B cell (primary cell): ENCODE results near the gene LAMA4. TPM values are rescaled to one million over a fixed set of nuclear protein-coding genes. Genes with fewer than 3 reads are reported as not detected.

Source experiments
- ATAC-seq: fragments of 200-7000 bp; cut with Tn5 transposase; one replicate; pipeline ENCODE4 v1.10.0; 2021; ENCODE audit warnings: low read depth, mild to moderate bottlenecking, moderate number of reproducible peaks, moderate library complexity
- CTCF ChIA-PET: fragments of 350-600 bp; sonication (Branson Sonifier 250); formaldehyde crosslinking; loops from one replicate; lab custom pipeline; 2021; ENCODE audit warnings: antibody characterized with exemption, inconsistent platforms; lab: Charles Lee
- POLR2A ChIA-PET: fragments of 350-600 bp; sonication (Branson Sonifier 250); formaldehyde crosslinking; loops from one replicate; lab custom pipeline; 2021; ENCODE audit warnings: antibody characterized with exemption; lab: Charles Lee
- DNase-seq: peaks from one replicate; pipeline ENCODE4 v3.0.0; 2013
- H2AFZ ChIP-seq: 2 replicates; pipeline ENCODE4 v1.6.1; 2012; ENCODE audit warnings: mild to moderate bottlenecking, low read depth, low read length; ENCODE audit not compliant: insufficient read depth, poor library complexity, severe bottlenecking
- H3K27ac ChIP-seq, 2 donors: 1 replicate in 1 of 2; 2 replicates in 1 of 2; pipeline ENCODE4 v1.5.1; 2012 to 2013; ENCODE audit warnings: low read length in 2 of 2, mild to moderate bottlenecking in 2 of 2, moderate library complexity in 1 of 2
- H3K27me3 ChIP-seq, 4 experiments: fragments of 200-600 bp in 1 of 4; sonication (generic) in 1 of 4; replicated peaks in 1 of 4; 1 replicate in 2 of 4; 2 replicates in 2 of 4; pipeline versions ENCODE4 v1.6.1 to v1.7.0; 2013 to 2016; ENCODE audit warnings: low read length in 3 of 4, mild to moderate bottlenecking in 2 of 4, mixed read lengths in 1 of 4, moderate library complexity in 1 of 4; ENCODE audit not compliant: insufficient read depth in 4 of 4, control insufficient read depth in 3 of 4; ENCODE audit errors: control extremely low read depth in 1 of 4
- H3K36me3 ChIP-seq, 2 experiments: replicated peaks in 1 of 2; 1 replicate in 1 of 2; 2 replicates in 1 of 2; pipeline versions ENCODE4 v1.6.1 to v1.7.1; 2013; ENCODE audit warnings: low read length in 1 of 2; ENCODE audit not compliant: insufficient read depth in 2 of 2, control insufficient read depth in 1 of 2; ENCODE audit errors: control extremely low read depth in 1 of 2, extremely low read depth in 1 of 2
- H3K4me1 ChIP-seq, 2 donors: fragments of 200-600 bp in 1 of 2; sonication (generic) in 1 of 2; 1 replicate in 1 of 2; 2 replicates in 1 of 2; pipeline versions ENCODE4 v1.5.1 to v1.6.1; 2013 to 2017; ENCODE audit warnings: low read length in 2 of 2; ENCODE audit not compliant: control insufficient read depth in 2 of 2, insufficient read depth in 2 of 2
- H3K4me2 ChIP-seq: replicated peaks from 2 replicates; pipeline ENCODE3; 2012; ENCODE audit warnings: mild to moderate bottlenecking, low read depth, low read length; ENCODE audit not compliant: poor library complexity, severe bottlenecking
- H3K4me3 ChIP-seq, 5 experiments: fragments of 200-600 bp in 1 of 5; sonication (generic) in 1 of 5; 1 replicate in 3 of 5; 2 replicates in 2 of 5; pipeline versions ENCODE4 v1.5.1 to v1.7.0; 2011 to 2016; ENCODE audit warnings: low read length in 4 of 5, mild to moderate bottlenecking in 4 of 5, low read depth in 2 of 5, control low read depth in 1 of 5, moderate library complexity in 1 of 5; ENCODE audit not compliant: insufficient read depth in 1 of 5; ENCODE audit errors: control extremely low read depth in 1 of 5, extremely low read depth in 1 of 5
- H3K79me2 ChIP-seq: fragments of 200-600 bp; sonication (generic); one replicate; pipeline ENCODE4 v1.6.0; 2016; ENCODE audit warnings: low read length; ENCODE audit not compliant: control insufficient read depth, insufficient read depth
- H3K9ac ChIP-seq: fragments of 200-600 bp; sonication (generic); 2 replicates; pipeline ENCODE4 v1.6.1; 2017; ENCODE audit warnings: mild to moderate bottlenecking, low read length, moderate library complexity
- H3K9me3 ChIP-seq, 3 donors: one replicate each; pipeline versions ENCODE4 v1.6.1 to v1.7.1; 2013; ENCODE audit warnings: low read length in 2 of 3; ENCODE audit not compliant: control insufficient read depth in 2 of 3, insufficient read depth in 1 of 3; ENCODE audit errors: control extremely low read depth in 1 of 3
- H4K20me1 ChIP-seq: 2 replicates; pipeline ENCODE4 v1.6.0; 2012; ENCODE audit warnings: mild to moderate bottlenecking, low read length; ENCODE audit not compliant: insufficient read depth, control insufficient read depth, poor library complexity, severe bottlenecking
- H3K27ac Mint-ChIP-seq: one replicate; pipeline ENCODE4 v1.8.0; 2021; ENCODE audit warnings: mixed read lengths
- H3K27me3 Mint-ChIP-seq: one replicate; pipeline ENCODE4 v1.8.0; 2021; ENCODE audit warnings: mixed read lengths
- H3K4me1 Mint-ChIP-seq: one replicate; pipeline ENCODE4 v1.8.0; 2021; ENCODE audit warnings: mixed read lengths
- H3K4me3 Mint-ChIP-seq: one replicate; pipeline ENCODE4 v1.8.0; 2021; ENCODE audit warnings: mixed read lengths
- H3K9me3 Mint-ChIP-seq: one replicate; pipeline ENCODE4 v1.8.0; 2022; ENCODE audit warnings: mixed read lengths; ENCODE audit not compliant: insufficient read depth
- CTCF ChIP-seq: fragments of 200-600 bp; IDR thresholded peaks from one replicate; pipeline ENCODE4 v1.8.0; 2022; ENCODE audit warnings: antibody characterized with exemption, mild to moderate bottlenecking
- EZH2 ChIP-seq: IDR thresholded peaks from 2 replicates; pipeline ENCODE4 v1.6.1; 2012; ENCODE audit warnings: borderline replicate concordance, low read depth, mild to moderate bottlenecking, moderate library complexity, low read length; ENCODE audit not compliant: insufficient read depth, poor library complexity, severe bottlenecking
- WGBS: methylation state at CpG from one replicate; pipeline ENCODE4 v1.1.5; 2013; ENCODE audit warnings: missing lambda C conversion rate; ENCODE audit not compliant: insufficient coverage; 5-methylcytosine and 5-hydroxymethylcytosine counted together
- intact Hi-C: fragments of 100-400 bp; cut with micrococcal nuclease; formaldehyde crosslinking; loops from one replicate; pipeline ENCODE4 v1.10.0; 2022
- polyA plus RNA-seq: library from polyadenylated mRNA; depleted of rRNA; stranded (reverse); fragments of >200 nt; gene quantifications from 2 replicates; pipeline ENCODE4 v1.2.3, GENCODE V29; 2012
- total RNA-seq, 2 donors: library from RNA; stranded (reverse); fragments of 120-200 nt in 1 of 2; gene quantifications; 1 replicate in 1 of 2; 2 replicates in 1 of 2; pipeline versions ENCODE4 v1.2.3 to v1.2.4, GENCODE V29; 2013 to 2022

Gene LAMA4
- total and polyA plus RNA-seq, 2 donors (not counting 1 experiment from before 2014, with no cell fraction given), result not detected

- Histone ChIP-seq H3K9me3 (no peaks in the 10 kb centered on the region), H3K36me3 (no peaks in the 10 kb centered on the region), H3K27me3 (peaks cover 0 to 3% (median 1%) of the 10 kb centered on the region in 4 experiments), H3K4me2 (no peak overlapping the region), H3K27ac (no peak overlapping the region), H3K9ac (no peak overlapping the region), H3K4me3 (no peak overlapping the region), H4K20me1 (no peaks in the 10 kb centered on the region), H2AFZ (no peak overlapping the region), H3K79me2 (no peaks in the 10 kb centered on the region), H3K4me1 (no peaks in the 10 kb centered on the region)
- no peaks in the 10 kb centered on the region for H3K9me3 Mint-ChIP-seq
- ChIA-PET CTCF (interaction anchor here (0.6 to 1.6 kb wide), 6 partner anchors 125 to 1726 kb away, joined by 3 to 5 read pairs (median 4); no protein-coding TSS in a partner anchor), POLR2A (no interaction called here)
- WGBS, result no CpG with 5 or more reads among the region's 3 CpGs
- DNase-seq, result no peak
- intact Hi-C loops, result no loop called here
- no peak for ATAC-seq
- no peak overlapping the region for H3K27ac Mint-ChIP-seq
- no peaks in the 10 kb centered on the region for H3K4me1 Mint-ChIP-seq
- TF ChIP-seq EZH2 (no peak), CTCF (no peak)
- no peak overlapping the region for H3K4me3 Mint-ChIP-seq
- H3K27me3 Mint-ChIP-seq, result peaks cover 37% of the 10 kb centered on the region
These were observed 71.1 kb downstream of the LAMA4 start for GRCh38 chr6:112183271-112183671.

- intact Hi-C loops, result no loop called here
- no peak overlapping the region for H3K9ac ChIP-seq
- Mint-ChIP-seq H3K4me1 (no peaks in the 10 kb centered on the region), H3K27ac (no peak overlapping the region), H3K27me3 (peaks cover 27% of the 10 kb centered on the region), H3K4me3 (no peak overlapping the region), H3K9me3 (no peaks in the 10 kb centered on the region)
- no peaks in the 10 kb centered on the region for H3K79me2 ChIP-seq
- no peak overlapping the region for H3K4me2 ChIP-seq
- peaks cover 0 to 3% (median 1%) of the 10 kb centered on the region in 4 experiments for H3K27me3 ChIP-seq
- no peak for ATAC-seq
- no peaks in the 10 kb centered on the region for H3K4me1 ChIP-seq
- H4K20me1 ChIP-seq, result no peaks in the 10 kb centered on the region
- H3K27ac ChIP-seq, result no peak overlapping the region
- 78% methylated on average over 5 of the region's 5 CpGs for WGBS
- no peak overlapping the region for H3K4me3 ChIP-seq
- CTCF ChIA-PET, result interaction anchor here (0.7 to 4.1 kb wide), 14 partner anchors 10 to 1726 kb away, joined by 3 to 79 read pairs (median 6); no protein-coding TSS in a partner anchor
- DNase-seq, result no peak
- no peak overlapping the region for H2AFZ ChIP-seq
- POLR2A ChIA-PET, result no interaction called here
- TF ChIP-seq EZH2 (no peak), CTCF (no peak)
- no peaks in the 10 kb centered on the region for H3K36me3 ChIP-seq
- no peaks in the 10 kb centered on the region for H3K9me3 ChIP-seq
These were observed 73.2 kb downstream of the LAMA4 start for GRCh38 chr6:112181130-112181529.
